Effector memory CD8-positive, alpha-beta T cell (primary cell): ENCODE results near the gene MOK.
"Not testable (repeated sequence)": the region's sequence is repeated elsewhere in the genome, so short reads cannot be mapped to it uniquely, and the experiment has no call there.

ENCODE experiments used
- ATAC-seq: fragments of 150-1000 bp; cut with Tn5 transposase; replicated peaks from 2 replicates; pipeline ENCODE4 v1.10.0; 2021; ENCODE audit warnings: mild to moderate bottlenecking, moderate library complexity
- DNase-seq, 3 experiments: peaks; one replicate each; pipeline ENCODE4 v3.0.0; 2021
- H3K27ac Mint-ChIP-seq, 2 donors: one replicate each; pipeline ENCODE4 v1.8.0; 2022; ENCODE audit warnings: mild to moderate bottlenecking in 2 of 2, mixed read lengths in 2 of 2, moderate library complexity in 2 of 2
- H3K27me3 Mint-ChIP-seq, 2 donors: one replicate each; pipeline ENCODE4 v1.8.0; 2022; ENCODE audit warnings: mixed read lengths in 2 of 2
- H3K36me3 Mint-ChIP-seq: one replicate; pipeline ENCODE4 v1.8.0; 2022; ENCODE audit warnings: mild to moderate bottlenecking, moderate library complexity, mixed read lengths; ENCODE audit not compliant: insufficient read depth
- H3K4me1 Mint-ChIP-seq, 2 donors: one replicate each; pipeline ENCODE4 v1.8.0; 2022; ENCODE audit warnings: low read depth in 2 of 2, mixed read lengths in 2 of 2
- H3K4me3 Mint-ChIP-seq, 2 donors: one replicate each; pipeline ENCODE4 v1.8.0; 2022; ENCODE audit warnings: mild to moderate bottlenecking in 2 of 2, mixed read lengths in 2 of 2, moderate library complexity in 2 of 2
- H3K9me3 Mint-ChIP-seq, 2 donors: one replicate each; pipeline ENCODE4 v1.8.0; 2022; ENCODE audit warnings: mixed read lengths in 2 of 2

The MOK gene

DNA sequence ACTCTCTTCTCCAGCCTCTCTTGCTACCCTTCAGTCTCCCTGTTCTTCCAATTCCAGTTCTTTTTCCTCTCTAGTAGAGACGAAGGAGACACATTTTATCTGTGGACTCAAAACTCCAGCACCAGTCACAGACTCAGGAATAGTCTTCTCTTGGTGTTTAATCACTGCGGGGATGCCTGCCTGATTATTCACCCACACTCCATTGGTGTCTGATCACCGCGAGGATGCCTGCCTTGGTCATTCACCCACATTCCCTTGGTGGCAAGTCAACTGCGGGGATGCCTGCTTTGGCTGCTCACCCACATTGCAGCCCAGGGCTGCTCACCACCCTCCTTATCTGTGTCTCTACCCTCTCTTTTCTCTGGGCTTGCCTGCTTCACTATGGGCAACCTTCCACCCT, 64.5 kb downstream of the MOK start:
- not testable (repeated sequence) for H3K27me3 Mint-ChIP-seq, DNase-seq, H3K9me3 Mint-ChIP-seq, ATAC-seq, H3K4me3 Mint-ChIP-seq, H3K4me1 Mint-ChIP-seq, H3K27ac Mint-ChIP-seq, H3K36me3 Mint-ChIP-seq

DNA sequence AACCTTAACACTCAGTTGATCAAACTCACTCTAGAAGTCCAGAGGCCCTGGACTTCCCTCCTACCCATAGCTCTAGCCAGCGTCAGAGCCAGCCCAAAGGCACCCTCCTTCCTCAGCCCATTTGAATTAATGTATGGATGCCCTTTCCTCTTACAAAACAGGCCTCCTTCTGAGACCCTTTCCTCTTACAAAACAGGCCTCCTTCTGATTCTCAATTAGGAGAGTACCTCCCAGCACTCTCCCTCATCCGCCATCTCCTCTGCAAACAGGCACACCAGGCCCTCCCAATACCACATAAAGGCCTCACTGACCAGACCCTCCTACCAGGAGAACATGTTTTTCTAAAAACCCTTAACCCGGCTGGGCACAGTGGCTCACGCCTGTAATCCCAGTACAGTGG, 65.7 kb downstream of the MOK start:
- Mint-ChIP-seq H3K27ac (no peak overlapping the region), H3K4me1 (no peaks in the 10 kb centered on the region), H3K36me3 (no peaks in the 10 kb centered on the region), H3K4me3 (no peak overlapping the region), H3K9me3 (no peaks in the 10 kb centered on the region), H3K27me3 (no peaks in the 10 kb centered on the region)
- ATAC-seq (no peak), DNase-seq (no peak)

DNA sequence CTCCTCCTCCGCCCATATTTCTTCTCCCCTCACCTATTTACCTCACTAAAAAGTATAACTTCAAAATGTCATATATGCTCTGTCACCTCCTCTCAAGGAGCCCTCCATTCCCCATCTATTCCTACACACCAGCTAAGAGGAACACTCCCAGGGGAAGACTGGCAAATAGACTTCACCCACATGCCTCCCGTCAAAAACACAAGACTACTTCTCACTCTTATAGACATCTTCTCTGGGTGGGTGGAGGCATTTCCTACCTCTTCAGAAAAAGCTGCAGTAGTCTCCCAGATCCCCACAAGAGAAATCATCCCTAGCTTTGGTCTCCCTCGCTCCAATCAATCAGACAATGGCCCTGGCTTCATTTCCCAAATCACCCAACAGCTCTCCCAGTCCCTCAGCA, 66.2 kb downstream of the MOK start:
- Mint-ChIP-seq H3K27ac (no peak overlapping the region), H3K9me3 (no peaks in the 10 kb centered on the region), H3K4me1 (no peaks in the 10 kb centered on the region), H3K36me3 (no peaks in the 10 kb centered on the region), H3K4me3 (no peak overlapping the region), H3K27me3 (no peaks in the 10 kb centered on the region)
- DNase-seq (no peak), ATAC-seq (no peak)

DNA sequence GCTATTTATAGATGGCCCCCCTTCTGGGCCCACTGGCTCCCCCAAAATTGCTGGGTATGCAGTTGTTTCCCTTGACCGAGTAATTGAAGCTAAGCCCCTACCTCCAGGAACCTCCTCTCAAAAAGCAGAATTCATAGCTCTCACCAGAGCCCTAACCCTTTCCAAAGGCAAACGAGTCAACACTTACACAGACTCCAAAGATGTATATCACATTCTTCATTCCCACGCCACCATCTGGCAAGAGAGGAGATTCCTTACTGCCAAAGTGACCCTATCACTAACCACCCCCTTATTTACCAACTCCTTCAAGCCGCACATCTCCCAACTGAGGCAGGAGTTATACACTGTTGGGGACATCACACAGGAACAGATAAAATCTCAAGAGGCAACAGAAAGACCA, 66.8 kb downstream of the MOK start:
- Mint-ChIP-seq H3K9me3 (no peaks in the 10 kb centered on the region), H3K27ac (no peak overlapping the region), H3K27me3 (no peaks in the 10 kb centered on the region), H3K4me1 (no peaks in the 10 kb centered on the region), H3K36me3 (no peaks in the 10 kb centered on the region), H3K4me3 (no peak overlapping the region)
- DNase-seq (no peak), ATAC-seq (no peak)

DNA sequence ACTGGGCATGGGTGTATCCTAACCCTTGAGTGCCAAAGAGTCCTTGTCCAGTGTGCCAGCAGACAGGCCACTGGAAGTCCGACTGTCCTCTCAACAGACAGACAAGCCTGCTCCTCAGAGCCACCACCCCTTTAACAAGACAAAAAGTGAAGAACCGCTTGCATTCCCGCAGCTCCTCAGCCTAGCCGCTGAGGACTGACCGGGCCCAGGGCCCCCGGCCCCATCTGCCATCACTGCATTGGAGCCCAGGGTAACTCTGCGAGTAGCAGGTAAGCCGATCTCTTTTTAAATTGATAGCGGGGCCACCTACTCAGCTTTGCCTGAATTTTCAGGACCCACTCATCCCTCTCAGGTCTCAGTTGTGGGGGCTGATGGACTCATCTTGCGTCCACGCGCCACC, 68.9 kb downstream of the MOK start:
- H3K9me3 Mint-ChIP-seq: no peaks in the 10 kb centered on the region

DNA sequence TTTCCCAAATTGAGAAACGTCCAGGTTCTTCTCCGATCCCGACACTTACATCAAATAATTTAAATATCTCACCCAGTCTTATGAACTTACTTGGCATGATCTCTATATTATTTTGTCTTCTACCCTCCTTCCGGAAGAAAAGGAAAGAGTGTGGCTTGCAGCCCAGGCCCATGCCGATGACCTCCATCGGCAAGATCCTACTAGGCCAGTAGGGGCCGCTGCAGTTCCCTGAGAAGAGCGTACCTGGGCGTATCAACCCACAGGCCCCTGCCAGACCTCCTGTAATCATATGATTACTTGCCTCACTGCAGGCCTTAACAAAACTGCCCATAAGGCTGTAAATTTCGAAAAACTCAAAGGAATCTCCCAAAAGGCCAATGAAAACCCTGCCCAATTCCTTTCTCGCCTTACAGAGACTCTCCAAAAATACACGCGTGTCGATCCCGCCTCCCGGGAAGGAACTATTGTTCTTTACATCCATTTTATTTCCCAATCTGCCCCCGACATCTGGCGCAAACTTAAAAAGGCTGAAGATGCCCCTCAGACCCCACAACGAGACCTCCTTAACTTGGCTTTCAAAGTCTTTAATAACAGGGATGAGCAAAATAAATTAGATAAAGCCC, 69.6 kb downstream of the MOK start:
- Mint-ChIP-seq H3K27me3 (no peaks in the 10 kb centered on the region), H3K27ac (no peak overlapping the region), H3K4me3 (no peak overlapping the region), H3K36me3 (no peaks in the 10 kb centered on the region), H3K4me1 (no peaks in the 10 kb centered on the region), H3K9me3 (no peaks in the 10 kb centered on the region)
- peak; percentile 98 for ATAC-seq
- peak; percentile 68 to 71 (median 69) for DNase-seq

More for the DNA sequence above, 68.9 kb downstream of the MOK start:
- no peaks in the 10 kb centered on the region for H3K36me3 Mint-ChIP-seq
- no peaks in the 10 kb centered on the region for H3K27me3 Mint-ChIP-seq
- no peak overlapping the region for H3K4me3 Mint-ChIP-seq
- no peaks in the 10 kb centered on the region for H3K4me1 Mint-ChIP-seq
- H3K27ac Mint-ChIP-seq: no peak overlapping the region
- ATAC-seq: no peak
- no peak for DNase-seq

DNA sequence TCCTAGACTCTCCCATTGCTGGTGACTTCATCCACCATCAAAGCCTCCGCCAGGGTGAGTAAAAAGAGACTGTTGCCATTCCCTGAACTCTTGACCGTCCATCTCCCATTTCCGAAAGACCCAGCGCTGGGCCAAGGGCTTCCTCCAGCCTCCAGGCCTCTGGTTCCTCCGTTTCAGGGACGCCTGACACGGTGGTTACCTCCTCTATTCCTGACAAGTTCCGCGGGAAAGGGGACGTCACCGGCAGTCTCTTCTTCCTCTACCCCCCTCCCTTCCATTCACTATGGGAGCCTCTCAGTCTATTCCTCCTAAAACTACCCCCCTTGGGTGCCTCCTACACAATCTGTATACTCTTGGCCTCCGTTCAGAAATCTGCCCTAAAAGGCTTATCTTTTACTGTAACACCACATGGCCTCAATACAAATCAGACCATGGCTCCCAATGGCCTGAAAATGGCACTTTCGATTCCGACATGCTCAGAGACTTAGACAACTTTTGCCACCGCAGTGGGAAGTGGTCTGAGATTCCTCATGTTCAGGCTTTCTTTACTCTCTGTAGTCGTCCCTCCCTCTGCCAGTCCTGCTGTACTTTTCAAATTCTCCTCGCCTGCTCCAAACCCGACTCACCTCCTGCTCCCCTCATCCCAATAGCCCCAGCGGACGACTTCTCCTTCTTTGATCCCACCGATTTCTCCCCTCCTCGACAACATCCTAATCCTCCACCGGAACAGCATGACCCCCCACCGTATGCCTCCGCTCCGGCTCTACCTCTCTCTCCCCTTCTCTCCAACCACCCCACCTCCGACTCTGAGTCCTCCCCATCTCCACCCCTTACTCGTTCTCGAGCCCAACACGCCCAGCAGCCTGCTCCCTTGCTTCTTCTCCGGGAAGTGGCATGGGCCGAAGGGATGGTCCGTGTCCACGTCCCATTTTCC, 70.4 kb downstream of the MOK start:
- no peak for DNase-seq
- H3K9me3 Mint-ChIP-seq: no peaks in the 10 kb centered on the region
- no peak for ATAC-seq
- no peak overlapping the region for H3K27ac Mint-ChIP-seq
- no peaks in the 10 kb centered on the region for H3K27me3 Mint-ChIP-seq
- no peak overlapping the region for H3K4me3 Mint-ChIP-seq
- H3K4me1 Mint-ChIP-seq: no peaks in the 10 kb centered on the region
- H3K36me3 Mint-ChIP-seq: no peaks in the 10 kb centered on the region

DNA sequence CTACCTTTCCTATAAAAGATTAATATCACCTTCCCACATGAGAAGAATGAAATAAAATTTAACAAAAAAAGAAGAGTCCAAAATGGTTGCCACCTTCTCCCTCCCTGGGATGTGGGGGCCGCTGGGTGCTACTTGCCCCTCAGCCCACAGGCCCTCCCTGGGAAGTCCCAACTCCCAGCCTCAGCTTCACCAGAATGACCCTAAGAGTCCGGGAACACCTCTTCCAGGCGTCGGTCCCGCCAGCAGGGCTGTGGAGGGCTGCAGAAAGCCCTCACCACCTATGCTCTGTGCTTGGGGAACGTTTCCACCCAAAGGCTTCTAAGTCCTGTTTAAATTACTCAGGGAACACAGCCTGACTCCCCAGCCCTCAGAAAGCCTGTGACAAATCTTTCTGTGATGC, 71.9 kb downstream of the MOK start:
- no peaks in the 10 kb centered on the region for H3K9me3 Mint-ChIP-seq
- no peaks in the 10 kb centered on the region for H3K27me3 Mint-ChIP-seq
- H3K4me1 Mint-ChIP-seq: no peaks in the 10 kb centered on the region
- DNase-seq: no peak
- H3K36me3 Mint-ChIP-seq: no peaks in the 10 kb centered on the region
- no peak overlapping the region for H3K27ac Mint-ChIP-seq
- no peak for ATAC-seq
- H3K4me3 Mint-ChIP-seq: no peak overlapping the region

DNA sequence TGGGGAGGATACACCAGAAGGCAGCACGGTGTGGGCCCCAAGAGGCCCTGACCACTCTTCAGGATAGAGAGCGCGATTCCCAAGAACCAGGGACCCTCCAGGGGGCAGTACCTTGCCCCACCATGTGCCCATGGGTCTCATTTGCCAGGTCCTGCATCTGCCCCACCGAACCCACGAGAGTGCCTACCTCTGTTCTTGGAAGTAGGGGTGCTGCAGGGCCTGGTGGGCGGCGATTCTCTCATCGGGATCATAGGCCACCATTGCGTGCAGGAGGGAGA, 72.7 kb downstream of the MOK start:
- ATAC-seq (no peak), DNase-seq (no peak)
- no peaks in the 10 kb centered on the region for H3K27me3 Mint-ChIP-seq
- H3K27ac Mint-ChIP-seq: no peak overlapping the region
- no peaks in the 10 kb centered on the region for H3K9me3 Mint-ChIP-seq
- H3K4me1 Mint-ChIP-seq: no peaks in the 10 kb centered on the region
- H3K4me3 Mint-ChIP-seq: no peak overlapping the region
- no peaks in the 10 kb centered on the region for H3K36me3 Mint-ChIP-seq

DNA sequence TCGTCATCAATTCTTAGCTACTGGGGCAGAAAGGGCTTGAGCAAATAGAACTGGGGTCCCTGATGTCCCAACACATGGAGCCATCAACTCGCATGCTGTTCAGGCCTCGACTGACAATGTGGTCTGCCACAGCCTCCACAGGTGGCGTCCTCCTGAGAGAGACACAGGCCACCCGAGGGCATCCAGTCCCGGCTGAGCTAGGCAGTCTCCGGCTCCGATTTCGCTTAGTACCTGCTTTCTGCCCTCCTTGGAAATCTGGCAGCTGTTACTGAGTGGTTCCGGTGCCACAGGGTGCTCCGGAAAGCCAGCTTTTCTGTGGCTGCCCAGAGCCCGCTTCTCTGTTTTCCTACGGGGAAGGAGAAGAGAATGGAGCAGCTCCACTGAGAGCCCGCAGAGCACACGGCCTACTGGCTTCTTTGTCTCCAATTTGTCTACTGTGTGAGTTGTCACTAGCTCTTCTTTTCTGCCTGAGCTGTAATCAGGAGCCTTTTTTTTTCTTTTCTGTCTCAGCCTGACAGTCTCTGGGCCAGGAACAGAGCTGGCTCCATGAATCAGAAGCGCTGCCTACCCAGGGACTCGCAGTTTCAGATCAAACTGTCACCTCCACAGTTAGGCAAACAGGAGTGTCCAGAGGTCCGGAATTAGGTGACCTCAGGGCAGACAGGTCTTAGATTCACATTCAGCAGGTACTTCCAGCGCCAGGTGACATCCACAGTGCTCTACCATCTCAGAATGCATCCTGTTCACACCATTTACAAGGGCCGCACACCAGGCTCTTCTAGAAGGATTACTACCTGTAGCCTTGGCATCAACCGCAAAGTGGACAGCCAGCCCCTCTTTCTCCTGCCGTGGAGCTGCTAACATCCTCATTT, 73.3 kb downstream of the MOK start:
- Mint-ChIP-seq H3K4me3 (no peak overlapping the region), H3K4me1 (no peaks in the 10 kb centered on the region), H3K36me3 (no peaks in the 10 kb centered on the region), H3K9me3 (no peaks in the 10 kb centered on the region), H3K27ac (no peak overlapping the region), H3K27me3 (no peaks in the 10 kb centered on the region)
- no peak for ATAC-seq
- no peak for DNase-seq

DNA sequence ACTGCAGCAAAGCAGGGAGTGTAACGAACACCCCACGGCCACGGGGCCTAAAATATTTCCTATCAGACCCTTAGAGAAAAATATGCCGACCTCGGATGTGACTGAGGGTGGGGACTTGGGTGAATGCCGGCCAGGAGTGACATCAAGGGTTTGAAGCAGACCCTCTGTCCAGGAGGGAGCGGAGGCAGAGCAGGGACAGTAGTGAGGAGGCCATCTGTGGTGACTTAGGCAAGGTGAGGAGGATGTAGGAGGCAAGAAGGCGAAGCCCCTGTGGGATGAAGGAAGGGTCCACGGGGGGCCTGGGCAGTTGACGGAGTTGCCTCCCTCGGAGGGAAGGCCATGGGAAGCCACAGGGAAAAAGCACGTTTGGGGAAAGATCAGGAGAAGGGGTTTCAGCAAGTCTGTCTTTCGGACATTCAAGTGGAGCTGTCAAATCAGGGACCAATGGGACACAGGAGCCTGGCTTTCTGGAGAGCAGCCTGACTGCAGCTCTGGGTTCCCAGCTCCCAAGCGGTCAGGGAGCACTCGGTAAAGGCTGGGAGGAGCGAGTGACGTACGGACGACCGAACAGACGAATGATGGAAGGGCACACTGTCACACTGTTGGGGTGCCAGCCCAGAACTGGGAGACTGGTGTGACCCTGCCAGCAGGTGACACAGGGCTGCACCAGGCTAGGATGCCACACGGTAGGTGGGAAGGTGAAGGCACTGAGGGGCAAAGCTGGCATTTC, 74.3 kb downstream of the MOK start:
- Mint-ChIP-seq H3K4me1 (peaks cover 2 to 3% of the 10 kb centered on the region in 2 donors), H3K36me3 (no peaks in the 10 kb centered on the region), H3K9me3 (no peaks in the 10 kb centered on the region), H3K27ac (no peak overlapping the region), H3K4me3 (no peak overlapping the region), H3K27me3 (no peaks in the 10 kb centered on the region)
- no peak for DNase-seq
- ATAC-seq: no peak

DNA sequence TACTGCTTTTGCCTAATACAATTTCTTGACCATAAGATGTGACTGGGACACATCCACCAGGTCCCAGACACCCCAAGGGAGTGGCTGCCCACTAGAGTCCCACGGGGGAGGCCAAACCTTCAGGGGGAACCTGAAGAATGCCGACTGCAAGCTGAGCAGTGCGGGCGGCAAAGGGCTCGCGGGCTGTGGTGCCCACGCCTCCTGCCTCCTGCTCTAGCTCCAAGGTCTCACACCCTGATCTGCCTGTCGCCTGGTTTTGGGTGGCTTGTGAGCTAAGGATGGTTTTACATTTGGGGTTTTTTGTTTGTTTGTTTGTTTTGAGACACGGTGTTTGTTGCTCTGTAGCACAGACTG, 75.2 kb downstream of the MOK start:
- DNase-seq: no peak
- H3K27ac Mint-ChIP-seq: no peak overlapping the region
- H3K9me3 Mint-ChIP-seq: no peaks in the 10 kb centered on the region
- H3K4me3 Mint-ChIP-seq: no peak overlapping the region
- H3K4me1 Mint-ChIP-seq: peaks cover 2 to 3% of the 10 kb centered on the region in 2 donors
- no peak for ATAC-seq
- no peaks in the 10 kb centered on the region for H3K27me3 Mint-ChIP-seq
- H3K36me3 Mint-ChIP-seq: no peaks in the 10 kb centered on the region

DNA sequence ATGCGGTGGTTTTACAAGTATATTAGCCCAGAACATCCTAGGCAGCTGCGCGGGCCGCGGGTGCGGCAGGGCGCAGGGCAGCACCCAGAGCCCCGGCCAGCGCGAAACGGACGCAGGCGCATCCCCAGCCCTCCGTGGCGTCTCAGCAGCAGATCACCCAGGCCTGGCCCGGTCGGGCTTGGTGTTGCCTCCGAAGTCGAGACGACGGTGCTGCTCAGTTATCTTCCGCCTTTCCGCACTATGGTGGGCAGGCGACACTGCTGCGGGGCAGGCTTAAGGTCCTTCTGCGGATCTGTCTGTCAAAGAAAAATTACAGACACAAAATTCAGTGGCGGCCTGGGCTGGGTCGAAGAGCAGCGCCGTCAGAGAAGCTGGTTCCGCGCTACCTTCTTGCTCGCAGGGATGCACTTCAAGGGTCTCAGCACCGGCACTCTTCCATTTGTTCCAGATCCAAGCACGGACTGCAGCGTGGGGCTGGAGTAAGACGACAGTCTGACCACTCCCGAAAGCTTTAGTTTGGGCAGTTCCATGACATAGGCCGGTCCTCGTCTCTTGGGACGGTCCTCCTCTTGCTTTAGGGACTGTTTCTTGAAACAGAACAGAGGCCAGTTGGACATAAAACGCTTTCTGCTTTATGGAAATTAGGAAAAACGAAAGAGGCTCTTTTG, 75.8 kb downstream of the MOK start:
- no peaks in the 10 kb centered on the region for H3K9me3 Mint-ChIP-seq
- H3K4me1 Mint-ChIP-seq: peaks cover 2 to 3% of the 10 kb centered on the region in 2 donors
- DNase-seq (no peak), ATAC-seq (no peak)
- peaks cover 5% of the 10 kb centered on the region for H3K36me3 Mint-ChIP-seq
- no peak overlapping the region for H3K4me3 Mint-ChIP-seq
- H3K27ac Mint-ChIP-seq: no peak overlapping the region
- H3K27me3 Mint-ChIP-seq: no peaks in the 10 kb centered on the region
